Right lobe of liver (tissue), 6 donors: ENCODE results near the gene ZDHHC11. TPM values are rescaled to one million over a fixed set of nuclear protein-coding genes. Genes with fewer than 3 reads are reported as not detected.
A peak's percentile ranks its signal among the peaks of the same experiment; 100 is the strongest.
"Not testable (repeated sequence)": the region's sequence is repeated elsewhere in the genome, so short reads cannot be mapped to it uniquely, and the experiment has no call there.

ENCODE experiments used
- ATAC-seq, 4 donors: fragments of 200-7000 bp; cut with Tn5 transposase; one replicate each; pipeline ENCODE4 v1.9.1; 2020; ENCODE audit warnings: mild to moderate bottlenecking in 4 of 4, moderate library complexity in 4 of 4
- DNase-seq, 3 donors: peaks; one replicate each; pipeline ENCODE4 v3.0.0-alpha.2; 2020
- H3K27ac ChIP-seq, 3 donors: fragments of 200-600 bp; one replicate each; pipeline ENCODE4 v1.8.0; 2022
- H3K27me3 ChIP-seq, 2 donors: fragments of 200-600 bp; one replicate each; pipeline ENCODE4 v1.8.0; 2022
- H3K36me3 ChIP-seq, 4 donors: fragments of 200-600 bp; sonication (generic) in 1 of 4; one replicate each; pipeline versions ENCODE4 v1.5.1 to v1.8.0; 2017 to 2022; ENCODE audit warnings: control low read depth in 1 of 4
- H3K4me1 ChIP-seq, 4 donors: fragments of 200-600 bp; sonication (generic) in 1 of 4; one replicate each; pipeline versions ENCODE4 v1.5.1 to v1.8.0; 2017 to 2022; ENCODE audit warnings: control low read depth in 1 of 4
- H3K4me3 ChIP-seq, 3 donors: fragments of 200-600 bp; one replicate each; pipeline ENCODE4 v1.8.0; 2022
- H3K9me3 ChIP-seq, 4 donors: fragments of 200-600 bp; sonication (generic) in 1 of 4; one replicate each; pipeline versions ENCODE4 v1.5.1 to v1.8.0; 2017 to 2022; ENCODE audit warnings: control low read depth in 1 of 4
- CTCF ChIP-seq, 4 donors: fragments of 200-600 bp in 3 of 4; fragments of 450-650 bp in 1 of 4; IDR thresholded peaks; one replicate each; pipeline versions ENCODE4 v1.5.1 to v1.8.0; 2016 to 2022; ENCODE audit warnings: antibody characterized with exemption in 4 of 4, mild to moderate bottlenecking in 2 of 4
- POLR2A ChIP-seq: fragments of 450-650 bp; IDR thresholded peaks from one replicate; pipeline ENCODE4 v1.6.1; 2017; ENCODE audit warnings: antibody characterized with exemption, mild to moderate bottlenecking
- WGBS: methylation state at CpG from one replicate; pipeline ENCODE4 v1.1.6; 2018; ENCODE audit warnings: low coverage, low lambda C conversion rate; ENCODE audit not compliant: insufficient coverage; ENCODE audit errors: missing lambda C conversion rate; 5-methylcytosine and 5-hydroxymethylcytosine counted together
- intact Hi-C, 2 donors: fragments of 100-400 bp; cut with DNase I; formaldehyde crosslinking; loops; one replicate each; pipeline versions ENCODE4 v1.11.2 to v1.14.1; 2022
- total RNA-seq, 6 experiments: library from RNA; depleted of rRNA in 2 of 6; stranded (reverse); fragments of >200 nt in 2 of 6; fragmentation: NEBNext Ultra II Directional in 3 of 6; extraction: Animal tissue kit (Norgen Biotek cat#: 25700) in 3 of 6; gene quantifications; one replicate each; pipeline versions ENCODE4 v1.1.0 to v1.2.4, GENCODE V29; 2016 to 2023
- donor health status: DM: no; HTN: yes; CAD: no.
- donor health status: DM: no; HTN: no; CAD: no.
- donor health status: DM: no; HTN: no; CAD: no.
- donor health status: DM: no; HTN: yes; CAD: no.
- donor health status: DM: no; HTN: yes; CAD: no.

ZDHHC11 gene
- total RNA-seq, 6 experiments from 2014 or later = 0.50 to 14.4 (median 5.8) TPM

- H3K9me3 ChIP-seq = no peaks in the 10 kb centered on the region
- no peaks in the 10 kb centered on the region for H3K4me1 ChIP-seq
- no peak overlapping the region for H3K4me3 ChIP-seq
- no peaks in the 10 kb centered on the region for H3K36me3 ChIP-seq
- H3K27ac ChIP-seq = no peak overlapping the region
- 34% methylated on average over 8 of the region's 19 CpGs for WGBS
- intact Hi-C loops = no loop called here
- DNase-seq (peak; percentile 9 to 41 (median 23)), ATAC-seq (no peak)
- TF ChIP-seq CTCF (IDR thresholded peaks at IDR 0.05) = no peak
- TF ChIP-seq POLR2A = no peak
- no peaks in the 10 kb centered on the region for H3K27me3 ChIP-seq
These were observed 290 bp upstream of the ZDHHC11 start for GRCh38 chr5:851076-851475.

- intact Hi-C loops = loop anchor here in 1 of 2 donors (5.0 kb wide), 1 partner anchor 92 kb away; no protein-coding TSS in a partner anchor
- no CpG with 5 or more reads among the region's 20 CpGs for WGBS
- Histone ChIP-seq H3K4me3 (peak overlapping the region in 2 of 3 donors; percentile 9 to 21), H3K27ac (no peak overlapping the region), H3K9me3 (no peaks in the 10 kb centered on the region), H3K27me3 (no peaks in the 10 kb centered on the region), H3K36me3 (no peaks in the 10 kb centered on the region), H3K4me1 (no peaks in the 10 kb centered on the region)
- TF ChIP-seq CTCF (IDR thresholded peaks at IDR 0.05) (no peak), POLR2A (no peak)
- DNase-seq (peak; percentile 11 to 46 (median 33)), ATAC-seq (peak; percentile 15 to 58 (median 32))
These were observed 1.0 kb downstream of the ZDHHC11 start for GRCh38 chr5:849651-850301.

GRCh38 chr5:848671-849111 is 2.1 kb downstream of the ZDHHC11 start:
- Histone ChIP-seq H3K27me3 (no peaks in the 10 kb centered on the region), H3K27ac (no peak overlapping the region), H3K9me3 (no peaks in the 10 kb centered on the region), H3K36me3 (no peaks in the 10 kb centered on the region), H3K4me3 (no peak overlapping the region), H3K4me1 (no peaks in the 10 kb centered on the region)
- TF ChIP-seq POLR2A = no peak
- no peak for TF ChIP-seq CTCF (IDR thresholded peaks at IDR 0.05)
- DNase-seq (peak; percentile 12 to 41 (median 36)), ATAC-seq (peak in 2 of 4 donors; percentile 8 to 15)
- 100% methylated on average over 4 of the region's 14 CpGs for WGBS
- intact Hi-C loops = loop anchor here in 1 of 2 donors (5.0 kb wide), 1 partner anchor 91 kb away; no protein-coding TSS in a partner anchor

- peak in 2 of 3 donors; percentile 11 to 24 for DNase-seq
- intact Hi-C loops = loop anchor here in 1 of 2 donors (5.0 kb wide), 1 partner anchor 90 kb away; no protein-coding TSS in a partner anchor
- not testable (repeated sequence) for H3K4me3 ChIP-seq, H3K4me1 ChIP-seq, H3K9me3 ChIP-seq, H3K27ac ChIP-seq, H3K27me3 ChIP-seq, ATAC-seq, H3K36me3 ChIP-seq
- no CpG with 5 or more reads among the region's 7 CpGs for WGBS
These were observed 3.0 kb downstream of the ZDHHC11 start for GRCh38 chr5:847736-848135.

- not testable (repeated sequence) for H3K27ac ChIP-seq, H3K27me3 ChIP-seq, H3K4me3 ChIP-seq, H3K36me3 ChIP-seq, H3K9me3 ChIP-seq, H3K4me1 ChIP-seq, ATAC-seq
- intact Hi-C loops = loop anchor here in 1 of 2 donors (5.0 kb wide), 1 partner anchor 90 kb away; no protein-coding TSS in a partner anchor
- 85% methylated on average over 7 of the region's 18 CpGs for WGBS
- DNase-seq = peak in 2 of 3 donors; percentile 6 to 22
These were observed 3.6 kb downstream of the ZDHHC11 start for GRCh38 chr5:847212-847611.

GRCh38 chr5:846602-847091 is 4.1 kb downstream of the ZDHHC11 start:
- 82% methylated on average over 18 of the region's 18 CpGs for WGBS
- intact Hi-C loops = loop anchor here in 1 of 2 donors (5.0 kb wide), 1 partner anchor 89 kb away; no protein-coding TSS in a partner anchor
- not testable (repeated sequence) for ATAC-seq, H3K4me3 ChIP-seq, H3K27me3 ChIP-seq, H3K4me1 ChIP-seq, H3K27ac ChIP-seq, H3K9me3 ChIP-seq, H3K36me3 ChIP-seq
- DNase-seq = peak; percentile 13 to 40 (median 27)

GRCh38 chr5:845676-846601 is 4.8 kb downstream of the ZDHHC11 start:
- WGBS = 88% methylated on average over 20 of the region's 35 CpGs
- H3K9me3 ChIP-seq, H3K36me3 ChIP-seq, ATAC-seq, H3K4me3 ChIP-seq, H3K4me1 ChIP-seq, H3K27ac ChIP-seq, H3K27me3 ChIP-seq: not testable (repeated sequence)
- intact Hi-C loops = loop anchor here in 1 of 2 donors (5.0 kb wide), 1 partner anchor 89 kb away; no protein-coding TSS in a partner anchor
- DNase-seq = peak in 1 of 3 donors; percentile 37
